Stimulated activated CD4-positive, alpha-beta T cell treated with anti-CD3 and anti-CD28 coated beads, Interleukin-12 subunit alpha, Interleukin-12 subunit beta, amount 100 ng/mL, for 4 hours (primary cell): Measurements from ENCODE around the gene TRAF3.
A peak's percentile ranks its signal among the peaks of the same experiment; 100 is the strongest.

Experiments
- DNase-seq: peaks from one replicate; pipeline ENCODE4 v3.0.0-alpha.2; 2020

The TRAF3 gene

GRCh38 chr14:102779574-102780315 lies 2.5 kb downstream of the TRAF3 start:
- DNase-seq: no peak

- DNase-seq: no peak
These were observed 3.8 kb downstream of the TRAF3 start for GRCh38 chr14:102781063-102781462.

- DNase-seq: no peak
These were observed 5.7 kb downstream of the TRAF3 start for GRCh38 chr14:102782974-102783373.

GRCh38 chr14:102784892-102785594 lies 7.8 kb downstream of the TRAF3 start:
- no peak for DNase-seq

GRCh38 chr14:102785595-102785963 lies 8.3 kb downstream of the TRAF3 start:
- DNase-seq: no peak

GRCh38 chr14:102786768-102787167 lies 9.5 kb downstream of the TRAF3 start:
- no peak for DNase-seq

GRCh38 chr14:102789349-102789748 lies 12.1 kb downstream of the TRAF3 start:
- DNase-seq: no peak

- DNase-seq: no peak
These were observed 16.5 kb downstream of the TRAF3 start for GRCh38 chr14:102793531-102794328.

GRCh38 chr14:102795060-102795925 lies 18.0 kb downstream of the TRAF3 start:
- DNase-seq: no peak

GRCh38 chr14:102796661-102797190 lies 19.5 kb downstream of the TRAF3 start:
- no peak for DNase-seq

GRCh38 chr14:102798926-102799325 lies 21.7 kb downstream of the TRAF3 start:
- DNase-seq: no peak

- DNase-seq: no peak
These were observed 22.7 kb downstream of the TRAF3 start for GRCh38 chr14:102799684-102800562.

GRCh38 chr14:102802834-102803523 lies 25.7 kb downstream of the TRAF3 start:
- DNase-seq: no peak

- DNase-seq: no peak
These were observed 27.6 kb downstream of the TRAF3 start for GRCh38 chr14:102804858-102805257.

GRCh38 chr14:102805371-102805891 lies 28.2 kb downstream of the TRAF3 start:
- DNase-seq: peak; percentile 22

GRCh38 chr14:102805941-102806340 lies 28.7 kb downstream of the TRAF3 start:
- DNase-seq: no peak

GRCh38 chr14:102806447-102806846 lies 29.2 kb downstream of the TRAF3 start:
- DNase-seq: no peak

- DNase-seq: no peak
These were observed 29.8 kb downstream of the TRAF3 start for GRCh38 chr14:102807013-102807406.

GRCh38 chr14:102809870-102810269 lies 32.6 kb downstream of the TRAF3 start:
- DNase-seq: no peak

GRCh38 chr14:102810523-102810922 lies 33.3 kb downstream of the TRAF3 start:
- no peak for DNase-seq
